GM19455 (cell line): ENCODE measurements around the gene QPCTL.
"Not testable (repeated sequence)": the region's sequence is repeated elsewhere in the genome, so short reads cannot be mapped to it uniquely, and the experiment has no call there.

ENCODE experiments used
- ATAC-seq: cut with Tn5 transposase; IDR thresholded peaks from one replicate; pipeline ENCODE4 v1.9.1; 2021; ENCODE audit not compliant: unreplicated experiment

The QPCTL gene

DNA sequence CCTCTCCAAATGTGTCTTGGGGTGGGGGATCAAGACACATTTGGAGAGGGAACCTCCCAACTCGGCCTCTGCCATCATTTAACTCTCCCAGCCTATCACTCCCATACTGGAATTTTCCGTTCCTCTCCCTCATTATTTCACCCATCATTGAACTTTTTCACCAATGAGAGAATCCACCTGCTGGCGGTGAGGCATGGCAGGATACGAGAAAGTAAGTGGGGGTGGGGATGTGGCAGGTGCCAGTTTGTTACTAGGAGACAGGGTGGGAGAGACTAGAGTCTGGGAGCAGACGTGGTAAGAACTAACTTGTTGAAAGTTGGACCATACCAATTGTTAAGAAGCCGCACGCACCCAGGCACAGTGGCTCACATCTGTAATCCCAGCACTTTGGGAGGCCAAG, 17.5 kb upstream of the QPCTL start:
- no peak for ATAC-seq

DNA sequence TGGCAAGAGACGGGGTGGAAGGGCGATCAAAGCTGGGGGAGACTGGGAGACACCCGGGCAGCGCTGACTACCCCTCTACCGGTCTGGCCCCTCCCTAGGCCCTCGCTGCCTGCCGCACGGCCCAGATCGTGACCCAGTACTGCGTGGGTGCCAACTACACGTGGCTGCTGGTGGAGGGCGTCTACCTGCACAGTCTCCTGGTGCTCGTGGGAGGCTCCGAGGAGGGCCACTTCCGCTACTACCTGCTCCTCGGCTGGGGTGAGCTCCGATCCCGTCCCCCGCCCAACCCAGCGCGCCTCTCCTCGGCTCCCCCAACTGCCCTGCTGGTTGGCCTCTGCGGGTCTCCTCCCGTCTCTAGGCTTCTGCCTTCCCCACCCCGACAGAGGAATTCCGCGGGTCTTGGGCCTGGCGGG, 15.6 kb upstream of the QPCTL start:
- no peak for ATAC-seq

DNA sequence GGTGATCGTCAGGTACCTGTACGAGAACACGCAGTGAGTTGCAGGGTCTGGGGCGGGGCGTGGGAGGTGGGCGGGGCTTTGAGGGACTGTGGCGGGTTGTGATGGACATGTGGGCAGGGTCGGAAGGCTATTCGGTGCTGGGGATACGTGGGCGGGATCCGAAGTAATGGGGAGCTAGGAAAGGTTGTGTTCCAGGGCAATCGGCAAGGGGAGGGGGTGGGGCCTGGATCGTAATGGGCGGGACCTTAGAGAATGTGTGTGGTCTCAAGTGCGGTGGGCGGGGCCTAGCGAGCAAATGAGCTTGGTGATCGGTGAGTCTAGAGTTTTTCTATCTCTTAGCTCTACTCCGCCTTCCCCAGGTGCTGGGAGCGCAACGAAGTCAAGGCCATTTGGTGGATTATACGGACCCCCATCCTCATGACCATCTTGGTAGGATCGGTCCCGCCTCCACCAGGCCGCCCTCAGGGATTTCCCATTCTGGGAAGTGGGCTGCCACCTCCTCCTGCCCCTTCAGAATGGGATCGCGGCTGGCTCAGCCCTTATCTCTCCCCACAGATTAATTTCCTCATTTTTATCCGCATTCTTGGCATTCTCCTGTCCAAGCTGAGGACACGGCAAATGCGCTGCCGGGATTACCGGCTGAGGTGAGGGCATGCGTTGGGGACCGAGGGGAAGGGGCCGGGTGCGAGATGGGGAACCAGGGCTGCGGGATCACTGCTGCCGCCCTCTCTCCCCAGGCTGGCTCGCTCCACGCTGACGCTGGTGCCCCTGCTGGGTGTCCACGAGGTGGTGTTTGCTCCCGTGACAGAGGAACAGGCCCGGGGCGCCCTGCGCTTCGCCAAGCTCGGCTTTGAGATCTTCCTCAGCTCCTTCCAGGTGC, 14.9 kb upstream of the QPCTL start:
- ATAC-seq = no peak

DNA sequence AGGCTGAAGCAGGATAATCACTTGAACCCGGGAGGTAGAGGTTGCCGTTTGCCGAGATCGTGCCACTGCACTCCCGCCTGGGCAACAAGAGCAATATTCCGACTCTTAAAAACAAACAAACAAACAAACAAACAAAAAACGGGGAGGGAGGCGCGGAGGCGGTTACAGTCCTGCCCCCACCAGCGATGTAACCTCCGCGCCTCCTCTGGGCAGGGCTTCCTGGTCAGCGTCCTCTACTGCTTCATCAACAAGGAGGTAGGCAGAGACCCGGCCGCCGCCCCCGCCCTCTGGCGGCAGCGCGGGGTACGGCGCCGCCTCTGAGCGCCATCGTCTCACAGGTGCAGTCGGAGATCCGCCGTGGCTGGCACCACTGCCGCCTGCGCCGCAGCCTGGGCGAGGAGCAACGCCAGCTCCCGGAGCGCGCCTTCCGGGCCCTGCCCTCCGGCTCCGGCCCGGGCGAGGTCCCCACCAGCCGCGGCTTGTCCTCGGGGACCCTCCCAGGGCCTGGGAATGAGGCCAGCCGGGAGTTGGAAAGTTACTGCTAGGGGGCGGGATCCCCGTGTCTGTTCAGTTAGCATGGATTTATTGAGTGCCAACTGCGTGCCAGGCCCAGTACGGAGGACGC, 11.0 kb upstream of the QPCTL start:
- ATAC-seq = peak; percentile 64

DNA sequence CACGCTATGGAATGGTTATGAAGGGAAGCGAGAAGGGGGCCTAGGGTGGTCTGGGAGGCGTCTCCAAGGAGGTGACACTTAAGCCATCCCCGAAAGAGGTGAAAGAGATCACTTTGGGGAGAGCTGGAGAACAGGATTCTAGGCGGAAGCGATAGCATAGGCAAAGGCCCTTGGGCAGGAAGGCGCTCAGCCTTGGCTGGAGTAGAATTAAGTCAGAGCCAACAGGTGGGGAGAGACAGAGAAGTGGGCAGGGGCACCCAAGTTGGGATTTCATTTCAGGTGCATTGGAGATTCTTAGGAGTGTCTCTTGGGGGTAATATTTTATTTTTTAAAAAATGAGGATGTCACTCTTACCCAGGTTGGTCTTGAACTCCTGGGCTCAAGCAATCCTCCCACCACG, 10.3 kb upstream of the QPCTL start:
- ATAC-seq = no peak

DNA sequence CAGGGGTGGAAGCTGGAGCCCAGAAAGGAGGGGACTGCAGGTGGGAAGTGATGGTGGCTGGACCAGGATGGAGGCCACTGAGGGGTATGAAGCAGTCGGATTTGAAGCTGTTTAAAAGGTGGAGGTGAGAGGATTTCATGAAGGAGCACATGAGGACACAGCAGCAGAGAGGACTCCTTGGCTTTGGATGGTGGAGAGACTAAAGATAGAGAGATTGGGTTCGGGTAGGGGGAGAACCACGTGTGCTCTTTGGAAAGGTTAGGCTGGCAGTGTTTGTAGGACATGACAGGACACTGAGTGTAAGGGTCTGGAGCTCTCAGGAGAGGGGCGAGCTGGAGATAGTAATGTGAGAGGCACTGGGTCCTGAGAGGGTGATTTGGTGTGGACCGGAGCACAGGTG, 9.6 kb upstream of the QPCTL start:
- ATAC-seq = no peak

DNA sequence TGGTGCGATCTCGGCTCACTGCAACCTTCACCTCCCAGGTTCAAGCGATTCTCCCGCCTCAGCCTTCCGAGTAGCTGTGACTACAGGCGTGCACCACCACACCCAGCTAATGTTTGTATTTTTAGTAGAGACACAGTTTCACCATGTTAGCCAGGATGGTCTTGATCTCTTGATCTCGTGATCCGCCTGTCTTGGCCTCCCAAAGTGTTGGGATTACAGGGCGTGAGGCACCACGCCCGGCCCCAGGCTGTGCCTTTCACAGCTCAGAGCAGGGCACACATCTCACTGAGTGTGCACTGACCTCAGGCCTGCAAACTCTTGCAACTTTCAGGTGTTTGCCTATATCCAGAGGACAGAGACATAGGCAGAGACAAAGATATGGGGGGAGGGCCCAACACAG, 7.4 kb upstream of the QPCTL start:
- ATAC-seq = not testable (repeated sequence)

DNA sequence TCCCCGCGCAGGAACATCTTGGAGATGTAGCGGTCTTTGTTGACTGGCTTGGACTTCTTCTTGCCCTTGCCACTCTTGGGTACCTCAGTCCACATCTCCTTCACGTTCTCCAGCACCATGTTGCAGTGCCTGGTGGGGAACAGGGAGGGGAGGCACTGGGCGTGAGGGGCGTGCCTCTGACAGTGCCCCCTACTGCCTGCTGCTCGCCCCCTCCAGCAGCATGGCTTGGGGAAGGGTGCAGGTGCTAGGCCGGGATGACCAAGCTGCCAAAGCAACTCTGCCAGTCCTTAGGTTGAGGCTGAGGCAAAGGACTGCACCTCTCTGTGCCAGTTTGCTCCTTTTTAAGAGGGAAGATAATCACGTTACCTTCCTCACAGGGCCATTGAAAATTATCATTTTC, 4.9 kb upstream of the QPCTL start:
- ATAC-seq = no peak

DNA sequence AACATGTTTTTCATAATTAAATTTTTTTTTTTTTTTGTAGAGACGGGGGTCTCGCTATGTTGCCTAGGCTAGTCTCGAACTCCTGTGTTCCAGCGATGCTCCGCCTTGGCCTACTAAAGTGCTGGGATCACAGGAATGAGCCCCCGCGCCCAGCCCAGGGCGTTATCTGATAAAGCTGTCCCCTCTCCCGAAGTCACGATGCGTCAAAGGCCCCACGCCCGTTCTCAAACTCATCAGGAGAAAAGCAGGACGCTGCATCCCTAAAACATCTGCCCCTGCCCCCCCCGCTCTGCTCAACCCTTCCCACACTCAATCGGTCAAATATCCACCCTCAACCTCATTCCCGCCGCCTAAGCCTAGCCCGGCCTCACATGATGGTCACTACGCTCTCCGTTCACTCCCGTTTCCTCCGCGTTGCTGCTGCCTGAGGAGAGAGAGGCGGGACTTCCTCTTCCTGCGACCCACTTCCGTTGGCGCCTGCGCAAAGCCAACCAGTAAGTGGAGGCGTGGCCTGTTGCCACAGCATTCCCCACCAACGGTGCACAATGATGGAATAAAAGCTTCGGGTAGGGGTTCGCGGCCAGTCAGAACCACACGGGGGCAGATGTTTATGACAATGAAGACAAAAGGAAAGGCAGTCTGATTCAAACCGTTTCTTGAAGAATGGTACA, 815 bp upstream of the QPCTL start, which contains the start of gene SNRPD2:
Gene SNRPD2, minus strand, starts transcription at position 438 of the 671 bp plus-strand sequence. Its CDS starts 65 bp downstream, at position 373.
- ATAC-seq = peak; percentile 50

DNA sequence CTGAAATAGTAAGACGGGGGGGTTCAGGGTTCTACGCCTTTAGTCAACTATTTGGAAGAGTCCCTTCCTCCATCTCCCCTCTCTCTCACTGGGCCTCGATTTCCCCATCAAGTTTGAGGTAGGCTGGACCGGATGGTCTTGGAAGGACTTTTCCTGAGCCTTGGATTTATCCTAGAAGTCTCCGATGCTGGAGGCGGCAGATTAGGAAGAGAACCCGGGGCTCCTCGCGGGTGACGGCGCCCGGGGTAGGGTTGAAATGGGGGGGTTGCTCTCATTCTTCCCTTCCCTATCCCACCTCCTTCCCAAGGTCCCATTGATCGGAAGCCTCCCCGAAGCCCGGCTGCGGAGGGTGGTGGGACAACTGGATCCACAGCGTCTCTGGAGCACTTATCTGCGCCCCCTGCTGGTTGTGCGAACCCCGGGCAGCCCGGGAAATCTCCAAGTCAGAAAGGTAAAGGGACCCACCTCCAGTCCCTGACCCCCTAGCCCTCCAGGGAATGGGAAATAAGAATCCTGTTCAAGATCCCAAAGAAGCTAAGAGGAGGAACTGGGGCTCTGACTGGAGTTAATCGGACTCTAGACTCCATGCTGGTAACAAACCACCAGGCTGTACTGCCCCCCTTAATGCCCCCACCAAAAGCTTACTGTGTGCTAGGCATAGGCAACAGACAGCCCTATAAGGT, 781 bp downstream of the QPCTL start:
- no peak for ATAC-seq

DNA sequence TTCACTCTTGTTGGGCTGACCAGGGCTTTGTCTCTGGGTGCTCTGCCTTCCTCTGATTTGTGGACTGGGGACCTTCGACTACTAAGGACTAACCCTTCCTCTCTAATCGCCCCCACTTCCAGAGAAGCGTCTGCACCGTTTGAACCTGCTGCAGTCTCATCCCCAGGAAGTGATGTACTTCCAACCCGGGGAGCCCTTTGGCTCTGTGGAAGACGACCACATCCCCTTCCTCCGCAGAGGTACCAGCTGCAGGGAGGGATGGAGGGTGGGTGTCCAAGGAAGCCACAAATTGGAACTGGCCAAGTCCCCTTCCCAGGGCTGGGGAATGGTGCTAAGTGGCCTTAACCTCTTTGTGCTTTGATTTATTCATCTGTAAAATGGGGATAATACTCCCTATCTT, 9.2 kb downstream of the QPCTL start:
- no peak for ATAC-seq

DNA sequence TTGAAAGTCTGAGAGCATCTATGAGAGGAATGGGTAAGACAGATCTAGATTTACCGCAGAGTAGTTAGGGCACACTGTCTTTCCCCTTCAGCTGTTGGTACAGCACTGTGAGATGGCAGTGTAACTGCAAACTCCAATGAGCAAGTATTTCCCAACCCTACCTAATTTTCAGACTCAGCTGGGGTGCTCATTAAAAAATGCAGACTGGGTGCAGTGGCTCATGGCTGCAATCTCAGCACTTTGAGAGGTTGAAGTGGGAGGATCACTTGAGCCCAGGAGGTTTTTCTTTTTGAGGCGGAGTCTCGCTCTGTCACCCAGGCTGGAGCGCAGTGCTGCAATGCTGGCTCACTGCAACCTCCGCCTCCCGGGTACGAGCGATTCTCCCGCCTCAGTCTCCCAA, 12.6 kb downstream of the QPCTL start:
- no peak for ATAC-seq

DNA sequence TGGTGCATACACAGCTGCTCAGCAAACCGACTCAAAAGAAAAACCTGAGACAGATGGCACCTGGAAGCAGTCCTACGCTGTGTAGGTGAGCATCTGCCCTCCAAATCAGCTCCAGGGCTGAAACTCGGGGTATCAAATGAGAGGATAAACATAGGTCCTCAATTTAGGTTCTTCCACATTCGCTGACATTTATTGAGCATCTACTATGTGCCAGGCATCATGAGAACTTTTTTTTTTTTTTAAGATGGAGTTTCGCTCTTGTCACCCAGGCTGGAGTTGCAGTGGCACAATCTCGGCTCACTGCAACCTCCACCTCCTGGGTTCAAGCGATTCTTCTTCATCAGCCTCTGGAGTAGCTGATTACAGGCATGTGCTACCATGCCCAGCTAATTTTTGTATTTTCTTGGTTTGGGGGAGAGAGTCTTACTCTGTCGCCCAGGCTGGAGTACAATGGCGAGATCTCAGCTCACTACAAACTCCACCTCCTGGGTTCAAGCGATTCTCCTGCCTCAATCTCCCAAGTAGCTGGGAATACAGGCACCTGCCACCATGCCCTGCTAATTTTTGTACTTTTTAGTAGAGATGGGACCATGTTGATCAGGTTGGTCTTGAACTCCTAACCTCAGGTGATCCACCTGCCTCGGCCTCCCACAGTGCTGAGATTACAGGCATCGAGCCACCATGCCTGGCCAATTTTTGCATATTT, 13.4 kb downstream of the QPCTL start:
- ATAC-seq = no peak

DNA sequence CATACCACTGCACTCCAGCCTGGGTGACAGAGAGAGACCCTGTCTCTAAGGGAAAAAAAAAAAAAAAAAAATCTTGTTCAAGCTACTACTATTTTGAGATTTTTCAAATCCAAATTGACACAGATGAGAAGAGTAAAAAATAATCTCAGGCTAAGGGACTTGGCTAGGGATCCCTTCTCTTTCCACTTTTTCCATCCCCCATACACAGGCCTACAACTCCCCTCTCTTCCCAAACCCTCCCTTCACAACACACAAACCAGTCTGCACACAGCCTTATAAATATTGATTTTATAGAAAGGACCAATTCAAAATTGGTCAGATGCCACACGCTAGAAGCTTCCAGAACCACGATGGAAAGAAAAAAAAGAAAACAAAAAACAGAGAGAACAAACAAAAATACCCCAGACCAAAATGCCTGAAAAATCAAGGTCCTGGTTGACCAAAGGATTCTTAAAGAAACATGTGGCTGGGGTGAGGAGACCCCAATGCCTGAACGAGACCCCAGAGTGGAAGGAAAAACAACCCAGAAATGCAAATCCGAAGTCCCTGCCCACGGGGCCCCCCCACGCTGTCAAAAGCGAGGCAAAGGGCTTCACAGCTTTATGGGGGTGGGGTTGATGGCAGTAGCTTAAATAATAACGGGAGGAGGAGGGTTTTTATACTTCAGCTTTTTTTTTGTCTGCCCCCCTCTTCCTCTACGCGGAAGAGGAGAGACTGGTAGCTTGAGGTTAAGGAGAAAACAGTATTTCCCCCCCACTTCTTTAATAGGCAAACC, 18.1 kb downstream of the QPCTL start:
- no peak for ATAC-seq

DNA sequence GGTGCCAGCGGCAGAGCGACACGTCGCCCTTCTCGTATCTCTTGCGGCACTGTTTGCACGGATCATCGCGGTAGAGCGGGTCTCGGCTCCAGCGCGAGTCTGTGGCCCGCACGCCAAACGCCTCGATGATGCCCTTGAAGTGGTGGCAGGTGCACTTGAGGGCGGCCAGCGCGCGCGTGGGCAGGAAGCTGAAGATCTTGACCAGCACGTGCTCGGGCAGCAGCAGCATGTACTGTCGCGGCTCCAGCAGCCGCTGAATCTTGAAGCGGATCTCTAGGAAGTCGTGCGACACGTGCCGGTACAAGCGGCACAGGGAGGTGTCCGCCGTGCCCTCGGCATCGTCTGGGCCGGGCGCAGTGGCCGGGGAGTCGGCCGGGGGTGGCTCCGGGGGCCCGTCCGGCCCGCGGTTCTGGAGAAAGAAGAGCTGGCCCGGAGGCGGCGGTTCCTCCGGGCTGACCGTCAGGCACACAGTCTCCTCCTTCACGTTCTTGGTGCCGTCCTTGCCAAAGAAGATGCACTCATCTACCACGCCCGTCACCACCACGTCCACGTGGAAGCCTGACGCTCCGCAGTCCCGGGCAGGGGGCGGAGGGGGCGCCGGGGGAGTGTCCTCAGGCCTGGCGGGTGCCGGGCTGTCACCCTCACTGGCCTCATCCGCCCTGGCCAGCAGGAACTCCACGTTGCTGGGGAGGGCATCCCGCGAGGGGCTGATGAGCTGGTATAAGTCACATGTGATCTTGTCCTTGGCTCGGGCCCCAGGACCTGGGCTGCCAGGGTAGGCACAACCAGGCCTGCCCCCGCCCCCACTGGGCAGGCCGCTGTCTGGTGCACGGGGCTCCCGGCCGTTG, 19.6 kb downstream of the QPCTL start:
- ATAC-seq = no peak

DNA sequence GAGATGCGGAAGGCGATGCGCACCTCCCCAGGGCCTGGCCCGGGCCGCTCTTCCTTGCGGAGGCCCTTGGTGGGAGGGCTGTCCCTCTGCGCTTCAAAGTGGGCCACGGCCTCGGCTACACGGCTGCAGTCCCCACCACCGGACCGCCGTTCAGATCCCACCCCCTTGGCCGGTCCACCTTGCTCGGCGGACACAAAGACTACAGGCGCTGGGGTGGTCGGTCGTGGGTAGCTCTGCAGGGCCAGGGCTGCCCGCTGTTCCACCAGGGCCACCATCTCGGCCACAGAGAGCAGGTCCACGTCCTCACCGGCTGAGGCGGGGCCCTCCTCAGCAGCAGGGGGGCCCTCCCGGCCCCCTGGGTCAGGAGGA, 20.2 kb downstream of the QPCTL start:
- ATAC-seq = no peak

DNA sequence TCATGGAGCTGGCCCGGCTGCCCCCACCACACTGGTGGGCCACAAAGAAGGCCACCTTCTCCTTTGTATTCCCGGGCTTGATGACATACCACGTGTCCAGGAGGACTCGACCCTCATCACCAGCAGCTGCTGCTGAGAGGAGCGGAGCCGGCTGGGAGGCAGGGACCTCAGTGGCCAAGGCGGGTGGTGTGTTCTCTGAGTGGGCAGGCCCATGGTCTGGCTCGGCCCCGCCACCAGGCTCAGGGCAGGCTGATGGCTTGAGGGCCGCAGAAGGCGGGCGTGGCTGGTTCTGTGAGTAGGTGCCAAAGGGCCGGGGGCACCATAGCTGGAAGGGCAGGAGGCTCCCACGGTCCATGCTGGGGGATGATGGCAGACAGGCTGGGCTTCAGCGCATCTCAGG, 20.7 kb downstream of the QPCTL start:
- ATAC-seq = no peak

DNA sequence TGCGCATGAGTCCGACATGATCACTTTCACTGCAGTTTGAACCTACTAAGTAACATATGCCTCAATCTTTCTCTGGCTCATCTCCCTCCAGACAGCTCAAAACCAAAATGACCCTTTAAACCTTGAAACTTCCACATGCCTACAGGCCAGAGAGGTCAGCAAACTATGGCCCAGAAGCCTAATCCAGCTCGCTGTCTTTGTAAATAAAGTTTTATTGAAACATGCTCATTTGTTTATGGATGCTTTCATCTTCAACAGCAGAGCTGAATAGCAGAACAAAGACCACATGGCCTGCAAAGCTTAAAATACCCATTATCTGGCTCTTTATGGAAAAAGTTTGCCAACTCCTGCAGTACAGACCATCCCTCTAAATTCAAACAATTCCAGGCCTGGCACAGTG, 22.7 kb downstream of the QPCTL start:
- ATAC-seq = no peak
